Mammary epithelial cell (primary cell): ENCODE measurements around the gene MYO7A.

ENCODE experiments used
- EZH2 ChIP-seq: IDR thresholded peaks from 2 replicates; pipeline ENCODE4 v1.6.1; 2012; ENCODE audit warnings: low read length, inconsistent platforms, borderline replicate concordance
- TF ChIP-seq, protein P1 (sequence below), 2 donors: IDR thresholded peaks in 1 of 2; conservative IDR thresholded peaks in 1 of 2; 2 replicates each; pipeline ENCODE4 v1.5.1; 2011 to 2012; ENCODE audit warnings: inconsistent platforms in 2 of 2, low read length in 2 of 2, mild to moderate bottlenecking in 2 of 2, control low read depth in 1 of 2, low read depth in 1 of 2; ENCODE audit not compliant: insufficient read depth in 1 of 2; ENCODE audit errors: extremely low read depth in 1 of 2

- TF ChIP-seq, protein P1, sequence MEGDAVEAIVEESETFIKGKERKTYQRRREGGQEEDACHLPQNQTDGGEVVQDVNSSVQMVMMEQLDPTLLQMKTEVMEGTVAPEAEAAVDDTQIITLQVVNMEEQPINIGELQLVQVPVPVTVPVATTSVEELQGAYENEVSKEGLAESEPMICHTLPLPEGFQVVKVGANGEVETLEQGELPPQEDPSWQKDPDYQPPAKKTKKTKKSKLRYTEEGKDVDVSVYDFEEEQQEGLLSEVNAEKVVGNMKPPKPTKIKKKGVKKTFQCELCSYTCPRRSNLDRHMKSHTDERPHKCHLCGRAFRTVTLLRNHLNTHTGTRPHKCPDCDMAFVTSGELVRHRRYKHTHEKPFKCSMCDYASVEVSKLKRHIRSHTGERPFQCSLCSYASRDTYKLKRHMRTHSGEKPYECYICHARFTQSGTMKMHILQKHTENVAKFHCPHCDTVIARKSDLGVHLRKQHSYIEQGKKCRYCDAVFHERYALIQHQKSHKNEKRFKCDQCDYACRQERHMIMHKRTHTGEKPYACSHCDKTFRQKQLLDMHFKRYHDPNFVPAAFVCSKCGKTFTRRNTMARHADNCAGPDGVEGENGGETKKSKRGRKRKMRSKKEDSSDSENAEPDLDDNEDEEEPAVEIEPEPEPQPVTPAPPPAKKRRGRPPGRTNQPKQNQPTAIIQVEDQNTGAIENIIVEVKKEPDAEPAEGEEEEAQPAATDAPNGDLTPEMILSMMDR (conservative IDR thresholded peaks at IDR 0.05 in 1 of 2, IDR thresholded peaks at IDR 0.05 in 1 of 2; ENCODE audit: extremely low read depth in 1 of 2, insufficient read depth in 1 of 2, low read depth in 1 of 2, low read length in 2 of 2), result no peak
- TF ChIP-seq EZH2, result no peak
These were observed 20.1 kb upstream of the MYO7A start for GRCh38 chr11:77107950-77108349.
